GM12891 (cell line): ENCODE measurements around the gene ACER3.

Source experiments
- POLR2A ChIP-seq: IDR thresholded peaks from 2 replicates; pipeline ENCODE4 v1.6.1; 2011; ENCODE audit warnings: low read depth, low read length, control low read depth
- POLR2AphosphoS5 ChIP-seq: IDR thresholded peaks from 2 replicates; pipeline ENCODE4 v1.6.1; 2011; ENCODE audit warnings: low read depth, low read length, control low read depth
- TAF1 ChIP-seq: IDR thresholded peaks from 2 replicates; pipeline ENCODE4 v1.6.1; 2011; ENCODE audit warnings: low read depth, low read length, control low read depth

GRCh38 chr11:76891793-76892192, 31.1 kb downstream of the ACER3 start:
- TF ChIP-seq POLR2A (no peak), POLR2AphosphoS5 (no peak), TAF1 (no peak)
